Progenitor cell of endocrine pancreas (in vitro differentiated cells): Measurements from ENCODE around the gene PAPPA. TPM values are rescaled to one million over a fixed set of nuclear protein-coding genes. Genes with fewer than 3 reads are reported as not detected.
A peak's percentile ranks its signal among the peaks of the same experiment; 100 is the strongest.

ENCODE experiments used
- DNase-seq: peaks from one replicate; pipeline ENCODE4 v3.0.0; 2021; ENCODE audit warnings: low spot score; ENCODE audit not compliant: unreplicated experiment
- H3K27ac Mint-ChIP-seq: 2 replicates; pipeline ENCODE4 v1.8.0; 2021; ENCODE audit warnings: mild to moderate bottlenecking, moderate library complexity, mixed read lengths
- H3K27me3 Mint-ChIP-seq: 2 replicates; pipeline ENCODE4 v1.8.0; 2021; ENCODE audit warnings: mixed read lengths
- H3K36me3 Mint-ChIP-seq: 2 replicates; pipeline ENCODE4 v1.8.0; 2022; ENCODE audit warnings: mixed read lengths; ENCODE audit not compliant: insufficient read depth
- H3K4me1 Mint-ChIP-seq: 2 replicates; pipeline ENCODE4 v1.8.0; 2021; ENCODE audit warnings: low read depth, mixed read lengths
- H3K4me3 Mint-ChIP-seq: 2 replicates; pipeline ENCODE4 v1.8.0; 2021; ENCODE audit warnings: low read depth, mild to moderate bottlenecking, moderate library complexity, mixed read lengths
- H3K9me3 Mint-ChIP-seq: 2 replicates; pipeline ENCODE4 v1.8.0; 2021; ENCODE audit warnings: low read depth, mixed read lengths
- total RNA-seq: library from RNA; stranded (reverse); gene quantifications from 2 replicates; pipeline ENCODE4 v1.2.1, GENCODE V29; 2021
- TF ChIP-seq, protein P1 (sequence below): fragments of 200-600 bp; sonication (generic); IDR thresholded peaks from one replicate; pipeline ENCODE4 v1.5.0; 2021; ENCODE audit warnings: antibody characterized with exemption, mild to moderate bottlenecking; ENCODE audit not compliant: unreplicated experiment

Gene PAPPA
- total RNA-seq, 1 donor from 2014 or later, result 0.36 TPM

DNA sequence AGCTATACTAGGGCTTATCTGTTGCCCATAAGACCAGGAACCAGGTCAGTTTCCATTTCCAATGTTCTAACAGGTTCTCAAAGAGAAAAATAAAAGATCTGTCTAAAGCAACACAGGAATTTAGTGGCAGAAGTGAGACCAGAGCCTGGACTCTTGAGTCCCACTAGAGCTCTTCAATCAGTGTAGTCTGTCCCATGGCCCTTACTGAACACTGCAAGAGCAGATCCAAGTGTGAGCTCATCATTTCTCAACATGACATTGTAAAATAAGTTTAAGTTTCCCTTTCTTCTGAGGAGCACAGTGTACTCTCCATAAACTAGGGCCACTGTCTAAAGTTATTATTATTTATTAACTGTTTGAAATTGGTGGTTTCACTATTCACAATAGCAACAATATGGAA lies 8.6 kb upstream of the PAPPA start:
- TF ChIP-seq, protein P1, sequence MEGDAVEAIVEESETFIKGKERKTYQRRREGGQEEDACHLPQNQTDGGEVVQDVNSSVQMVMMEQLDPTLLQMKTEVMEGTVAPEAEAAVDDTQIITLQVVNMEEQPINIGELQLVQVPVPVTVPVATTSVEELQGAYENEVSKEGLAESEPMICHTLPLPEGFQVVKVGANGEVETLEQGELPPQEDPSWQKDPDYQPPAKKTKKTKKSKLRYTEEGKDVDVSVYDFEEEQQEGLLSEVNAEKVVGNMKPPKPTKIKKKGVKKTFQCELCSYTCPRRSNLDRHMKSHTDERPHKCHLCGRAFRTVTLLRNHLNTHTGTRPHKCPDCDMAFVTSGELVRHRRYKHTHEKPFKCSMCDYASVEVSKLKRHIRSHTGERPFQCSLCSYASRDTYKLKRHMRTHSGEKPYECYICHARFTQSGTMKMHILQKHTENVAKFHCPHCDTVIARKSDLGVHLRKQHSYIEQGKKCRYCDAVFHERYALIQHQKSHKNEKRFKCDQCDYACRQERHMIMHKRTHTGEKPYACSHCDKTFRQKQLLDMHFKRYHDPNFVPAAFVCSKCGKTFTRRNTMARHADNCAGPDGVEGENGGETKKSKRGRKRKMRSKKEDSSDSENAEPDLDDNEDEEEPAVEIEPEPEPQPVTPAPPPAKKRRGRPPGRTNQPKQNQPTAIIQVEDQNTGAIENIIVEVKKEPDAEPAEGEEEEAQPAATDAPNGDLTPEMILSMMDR, result no peak
- H3K27me3 Mint-ChIP-seq, result peaks cover 12% of the 10 kb centered on the region
- H3K4me1 Mint-ChIP-seq, result peaks cover 6% of the 10 kb centered on the region
- H3K27ac Mint-ChIP-seq, result no peak overlapping the region
- no peaks in the 10 kb centered on the region for H3K36me3 Mint-ChIP-seq
- H3K4me3 Mint-ChIP-seq, result no peak overlapping the region
- H3K9me3 Mint-ChIP-seq, result no peaks in the 10 kb centered on the region
- no peak for DNase-seq

DNA sequence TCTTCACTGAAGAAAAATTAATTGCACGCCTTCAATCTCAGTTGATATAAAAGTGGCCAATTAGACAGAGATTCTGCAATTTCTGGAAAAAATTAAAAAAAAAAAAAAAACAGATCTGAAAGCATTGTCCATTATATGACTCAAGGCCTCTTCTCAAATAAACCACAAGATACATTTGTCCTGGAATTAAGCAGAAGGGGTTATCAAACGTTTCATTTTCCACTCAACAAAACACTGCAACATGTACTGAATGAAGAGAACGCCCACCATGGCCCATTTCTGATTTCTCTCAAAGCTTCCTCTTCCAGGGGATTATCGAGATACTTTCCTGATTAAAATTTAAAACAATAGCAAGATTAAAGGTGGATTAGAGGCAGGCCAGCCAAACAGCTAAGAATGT lies 5.8 kb upstream of the PAPPA start:
- Mint-ChIP-seq H3K4me1 (peaks cover 7% of the 10 kb centered on the region), H3K9me3 (no peaks in the 10 kb centered on the region), H3K27me3 (peaks cover 31% of the 10 kb centered on the region), H3K36me3 (no peaks in the 10 kb centered on the region), H3K4me3 (no peak overlapping the region), H3K27ac (no peak overlapping the region)
- TF ChIP-seq, protein P1, result no peak
- no peak for DNase-seq

DNA sequence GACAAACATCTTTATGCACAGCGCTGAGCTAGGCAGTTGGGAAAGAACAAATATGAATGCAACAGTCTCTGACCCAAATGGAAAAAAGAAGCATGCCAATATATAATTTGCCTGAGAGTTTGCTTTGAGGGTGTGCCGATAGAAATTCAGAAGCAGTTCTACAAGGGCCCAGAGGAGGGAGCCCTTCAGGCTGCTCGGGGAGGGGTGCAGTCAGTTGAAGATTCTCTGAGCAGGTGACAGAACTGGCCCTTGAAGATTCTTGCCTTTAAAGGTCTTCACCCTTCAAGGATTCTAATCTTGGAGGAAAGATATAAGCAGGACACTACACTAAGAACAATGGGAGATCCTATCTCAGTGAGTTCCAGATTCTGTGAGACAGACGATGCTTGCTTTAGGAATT lies 3.7 kb upstream of the PAPPA start:
- no peak overlapping the region for H3K4me3 Mint-ChIP-seq
- peaks cover 12% of the 10 kb centered on the region for H3K4me1 Mint-ChIP-seq
- H3K36me3 Mint-ChIP-seq, result no peaks in the 10 kb centered on the region
- peaks cover 41% of the 10 kb centered on the region for H3K27me3 Mint-ChIP-seq
- DNase-seq, result no peak
- TF ChIP-seq, protein P1, result peak; percentile 81
- H3K27ac Mint-ChIP-seq, result no peak overlapping the region
- H3K9me3 Mint-ChIP-seq, result no peaks in the 10 kb centered on the region

DNA sequence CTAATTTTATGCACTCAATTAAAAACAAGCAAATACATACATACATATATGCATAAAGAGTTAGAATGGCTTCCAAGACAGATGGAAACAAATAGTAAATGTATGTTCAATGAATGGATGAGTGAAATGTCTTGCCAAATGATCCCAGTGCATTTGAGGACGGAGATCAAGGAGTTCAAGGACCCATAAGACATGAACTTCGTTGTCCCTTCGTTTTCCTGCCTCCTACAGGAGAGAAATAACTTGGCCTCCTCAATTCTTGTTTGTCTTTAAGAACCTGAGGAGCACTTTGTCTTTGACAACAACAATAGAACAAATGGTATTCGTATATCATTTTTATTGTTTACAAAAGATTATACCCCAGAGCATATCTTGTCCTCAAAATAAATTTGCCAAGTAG lies 2.4 kb upstream of the PAPPA start:
- Mint-ChIP-seq H3K27ac (no peak overlapping the region), H3K9me3 (no peaks in the 10 kb centered on the region), H3K4me1 (peaks cover 22% of the 10 kb centered on the region), H3K36me3 (no peaks in the 10 kb centered on the region), H3K27me3 (peaks cover 55% of the 10 kb centered on the region), H3K4me3 (no peak overlapping the region)
- TF ChIP-seq, protein P1, result no peak
- DNase-seq, result no peak

DNA sequence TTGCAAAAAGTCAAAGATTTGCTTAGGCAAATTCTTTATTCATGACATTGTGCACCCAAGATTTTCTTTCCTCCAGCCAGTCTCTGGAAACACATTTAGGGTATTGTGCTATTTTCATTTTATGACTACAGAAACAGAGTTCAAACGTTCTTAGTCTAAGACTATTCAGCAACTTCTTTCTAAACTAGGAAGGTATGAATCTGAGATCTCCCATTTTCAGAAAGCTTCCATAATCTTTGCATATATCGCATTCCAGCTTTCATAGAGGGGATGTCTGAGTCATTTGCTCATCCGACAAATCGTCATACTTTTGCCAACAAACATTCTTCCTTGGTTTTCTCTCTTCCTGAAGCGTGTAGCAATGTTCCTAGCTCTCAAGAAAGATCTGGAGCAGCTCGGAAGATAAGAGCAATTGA lies 1.6 kb upstream of the PAPPA start:
- TF ChIP-seq, protein P1, result no peak
- H3K4me3 Mint-ChIP-seq, result no peak overlapping the region
- no peaks in the 10 kb centered on the region for H3K36me3 Mint-ChIP-seq
- peak overlapping the region; percentile 2 for H3K27ac Mint-ChIP-seq
- H3K9me3 Mint-ChIP-seq, result no peaks in the 10 kb centered on the region
- peaks cover 27% of the 10 kb centered on the region for H3K4me1 Mint-ChIP-seq
- no peak for DNase-seq
- peaks cover 62% of the 10 kb centered on the region for H3K27me3 Mint-ChIP-seq
